ENCODE results near the gene KLK2. TPM values are rescaled to one million over a fixed set of nuclear protein-coding genes. Genes with fewer than 3 reads are reported as not detected.

The KLK2 gene
- total RNA-seq (2022; extraction: Qiagen RNA extraction; ENCODE audit: low read depth): 0.09 to 0.17 TPM in 2 of 5 replicates, not detected in the others

GRCh38 chr19:50873056-50873455 lies at the start of gene KLK2:
TSS of gene KLK2 (plus strand) at chr19:50873439. CDS start at chr19:50873474, 35 bp downstream.

GRCh38 chr19:50833117-50833801 lies 40.0 kb upstream of the KLK2 start, which contains the start of gene KLK15:
TSS of gene KLK15 (minus strand) at chr19:50833574. CDS start at chr19:50831492, 2,082 bp downstream.

GRCh38 chr19:50854636-50855410 lies 18.4 kb upstream of the KLK2 start, which contains the start of gene KLK3:
TSS of gene KLK3 (plus strand) at chr19:50854915. CDS start at chr19:50854956, 41 bp downstream.

GRCh38 chr19:50911206-50912101 lies 38.2 kb downstream of the KLK2 start, which contains the start of gene KLK4:
TSS of gene KLK4 (minus strand) at chr19:50911395. CDS start at chr19:50910738, 657 bp downstream.

Other genes with a start within 250 kb of the KLK2 start
- gene SYT3, start 233.6 kb upstream of the KLK2 start, total RNA-seq (2022; extraction: Qiagen RNA extraction; ENCODE audit: low read depth): 0.42 to 1.1 TPM (median 0.55 TPM) in 5 replicates
- gene C19orf81, start 224.0 kb upstream of the KLK2 start, total RNA-seq (2022; extraction: Qiagen RNA extraction; ENCODE audit: low read depth): 2.1 to 10.3 TPM (median 9.1 TPM) in 5 replicates
- gene SHANK1, start 153.6 kb upstream of the KLK2 start, total RNA-seq (2022; extraction: Qiagen RNA extraction; ENCODE audit: low read depth): 0.07 to 0.52 TPM (median 0.22 TPM) in 5 replicates
- gene CLEC11A, start 150.1 kb upstream of the KLK2 start, total RNA-seq (2022; extraction: Qiagen RNA extraction; ENCODE audit: low read depth): 6.4 to 10.5 TPM (median 9.0 TPM) in 5 replicates
- gene GPR32, start 103.0 kb upstream of the KLK2 start, total RNA-seq (2022; extraction: Qiagen RNA extraction; ENCODE audit: low read depth): not detected in 5 replicates
- not detected in 5 replicates for gene ACP4, start 83.0 kb upstream of the KLK2 start, total RNA-seq (2022; extraction: Qiagen RNA extraction; ENCODE audit: low read depth)
- gene KLK1, start 49.7 kb upstream of the KLK2 start, total RNA-seq (2022; extraction: Qiagen RNA extraction; ENCODE audit: low read depth): 0.11 to 0.13 TPM in 2 of 5 replicates, not detected in the others
- gene KLK15, start 39.9 kb upstream of the KLK2 start, total RNA-seq (2022; extraction: Qiagen RNA extraction; ENCODE audit: low read depth): not detected in 5 replicates
- gene KLK3, start 18.5 kb upstream of the KLK2 start, total RNA-seq (2022; extraction: Qiagen RNA extraction; ENCODE audit: low read depth): not detected in 5 replicates
- gene KLK4, start 38.0 kb downstream of the KLK2 start, total RNA-seq (2022; extraction: Qiagen RNA extraction; ENCODE audit: low read depth): 0.07 to 0.17 TPM (median 0.09 TPM) in 3 of 5 replicates, not detected in the others
- 0.08 TPM in 1 of 5 replicates, not detected in the others for gene KLK5, start 79.6 kb downstream of the KLK2 start, total RNA-seq (2022; extraction: Qiagen RNA extraction; ENCODE audit: low read depth)
- 0.19 to 0.51 TPM (median 0.29 TPM) in 5 replicates for gene KLK6, start 96.2 kb downstream of the KLK2 start, total RNA-seq (2022; extraction: Qiagen RNA extraction; ENCODE audit: low read depth)
- gene KLK7, start 110.5 kb downstream of the KLK2 start, total RNA-seq (2022; extraction: Qiagen RNA extraction; ENCODE audit: low read depth): not detected in 5 replicates
- not detected in 5 replicates for gene KLK8, start 128.2 kb downstream of the KLK2 start, total RNA-seq (2022; extraction: Qiagen RNA extraction; ENCODE audit: low read depth)
- gene KLK10, start 146.3 kb downstream of the KLK2 start, total RNA-seq (2022; extraction: Qiagen RNA extraction; ENCODE audit: low read depth): 0.25 to 0.40 TPM (median 0.34 TPM) in 5 replicates
- gene KLK11, start 153.2 kb downstream of the KLK2 start, total RNA-seq (2022; extraction: Qiagen RNA extraction; ENCODE audit: low read depth): not detected in 5 replicates
- gene KLK12, start 161.6 kb downstream of the KLK2 start, total RNA-seq (2022; extraction: Qiagen RNA extraction; ENCODE audit: low read depth): not detected in 5 replicates
- 0.14 to 0.37 TPM in 2 of 5 replicates, not detected in the others for gene KLK13, start 191.7 kb downstream of the KLK2 start, total RNA-seq (2022; extraction: Qiagen RNA extraction; ENCODE audit: low read depth)
- 0.25 to 0.67 TPM (median 0.45 TPM) in 5 replicates for gene KLK14, start 209.4 kb downstream of the KLK2 start, total RNA-seq (2022; extraction: Qiagen RNA extraction; ENCODE audit: low read depth)
- 3.7 to 14.1 TPM (median 12.7 TPM) in 5 replicates for gene CTU1, start 235.0 kb downstream of the KLK2 start, total RNA-seq (2022; extraction: Qiagen RNA extraction; ENCODE audit: low read depth)

Data from A549 treated with DMSO at 1 μM for 4 hours (cell line).